GM21717 (cell line): Measurements from ENCODE around the gene UROC1.

Experiments
- ATAC-seq: cut with Tn5 transposase; IDR thresholded peaks from one replicate; pipeline ENCODE4 v1.9.1; 2021; ENCODE audit warnings: mild to moderate bottlenecking, moderate library complexity; ENCODE audit not compliant: unreplicated experiment

The UROC1 gene

DNA sequence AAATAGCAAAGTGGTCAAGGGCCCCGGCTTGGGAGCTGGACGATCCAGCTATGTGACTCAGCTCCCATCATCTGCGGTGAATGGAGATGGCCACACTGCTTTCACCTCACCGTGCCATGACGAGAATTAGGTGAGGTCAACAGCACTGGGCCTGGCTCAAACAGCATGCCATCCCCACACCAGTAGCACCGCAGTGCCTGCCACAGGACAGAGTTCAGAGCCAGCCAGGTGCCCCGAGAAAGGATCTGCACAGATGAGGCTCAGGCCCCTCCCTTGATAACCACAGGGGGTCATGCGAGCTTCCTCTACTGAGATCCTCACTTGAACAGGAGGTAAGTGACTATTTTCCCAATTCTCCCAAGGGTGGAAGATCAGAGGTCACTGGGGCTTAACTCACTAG is 71.3 kb downstream of the UROC1 start:
- no peak for ATAC-seq

DNA sequence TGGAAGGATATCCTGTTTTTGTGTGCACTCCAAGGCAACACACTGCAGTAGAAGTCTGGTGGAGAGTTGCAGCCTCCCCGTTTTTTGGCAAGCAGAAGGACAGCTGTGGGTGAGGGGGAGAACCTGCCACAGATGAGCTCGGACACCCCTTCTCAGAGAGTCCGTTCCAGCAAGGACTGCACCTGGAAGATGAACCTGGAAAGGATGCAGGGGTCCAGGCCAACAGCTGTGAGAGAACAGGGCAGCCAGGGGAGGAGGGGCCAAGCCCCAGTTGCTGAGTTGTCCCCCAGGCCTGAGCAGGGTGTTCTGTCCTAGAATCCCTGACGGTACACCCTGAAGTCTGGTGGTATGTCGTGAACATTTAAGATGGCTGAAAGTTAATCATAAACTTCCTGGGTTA is 72.1 kb downstream of the UROC1 start:
- ATAC-seq = no peak

DNA sequence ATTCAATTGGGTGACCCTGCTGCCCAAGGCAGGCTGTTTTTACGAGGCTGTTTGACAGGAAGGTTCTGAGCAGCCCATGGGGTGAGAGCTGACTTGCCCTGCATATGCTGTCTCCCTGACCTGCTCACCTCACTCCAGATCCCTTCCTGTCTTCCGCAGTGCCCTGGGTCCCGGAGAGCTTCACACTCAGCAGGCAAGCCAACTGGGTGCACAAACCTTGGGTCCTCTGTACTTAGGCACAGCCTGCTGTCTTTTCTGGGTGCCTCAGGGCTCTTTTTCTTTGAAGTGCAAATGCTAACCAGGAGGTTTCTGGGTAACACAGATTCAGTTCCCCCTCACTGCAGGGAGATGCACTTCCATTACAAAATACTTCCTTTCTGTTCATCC is 74.7 kb downstream of the UROC1 start:
- no peak for ATAC-seq

DNA sequence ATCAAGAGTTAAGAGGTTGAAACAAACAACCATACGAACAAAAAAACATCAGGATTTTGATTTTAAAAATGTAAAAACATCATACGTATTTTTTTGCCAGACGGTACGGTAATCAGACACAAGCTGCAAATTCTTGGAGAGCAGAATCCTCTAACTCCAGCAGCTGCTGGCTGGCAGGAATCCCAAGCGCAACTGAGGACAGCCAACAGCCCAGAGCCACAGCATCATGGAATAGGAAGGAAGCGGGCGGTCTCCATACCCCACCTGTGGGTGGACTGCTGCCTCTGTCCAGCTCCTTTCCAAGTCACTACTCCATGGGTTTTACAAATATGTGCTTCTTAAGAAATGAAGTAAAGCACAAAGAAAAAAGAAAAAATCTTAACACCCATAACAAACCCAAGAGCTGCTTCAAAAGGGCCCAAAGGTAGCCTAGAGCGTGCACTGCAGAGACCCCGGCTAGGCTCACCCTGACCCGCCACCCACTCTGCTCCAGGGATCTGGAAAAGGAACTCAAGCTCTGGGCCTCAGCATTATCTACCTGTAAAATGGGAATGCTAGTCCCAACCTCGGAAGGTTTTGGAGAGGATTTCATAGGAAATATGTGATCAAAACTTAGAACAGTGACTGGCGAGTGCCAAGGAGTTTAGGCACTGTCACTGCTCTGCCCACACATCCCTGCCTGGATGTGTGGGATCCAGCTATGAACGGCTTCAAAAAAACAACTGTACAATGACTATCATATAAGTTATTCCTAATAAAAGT is 75.3 kb downstream of the UROC1 start:
- ATAC-seq = no peak

DNA sequence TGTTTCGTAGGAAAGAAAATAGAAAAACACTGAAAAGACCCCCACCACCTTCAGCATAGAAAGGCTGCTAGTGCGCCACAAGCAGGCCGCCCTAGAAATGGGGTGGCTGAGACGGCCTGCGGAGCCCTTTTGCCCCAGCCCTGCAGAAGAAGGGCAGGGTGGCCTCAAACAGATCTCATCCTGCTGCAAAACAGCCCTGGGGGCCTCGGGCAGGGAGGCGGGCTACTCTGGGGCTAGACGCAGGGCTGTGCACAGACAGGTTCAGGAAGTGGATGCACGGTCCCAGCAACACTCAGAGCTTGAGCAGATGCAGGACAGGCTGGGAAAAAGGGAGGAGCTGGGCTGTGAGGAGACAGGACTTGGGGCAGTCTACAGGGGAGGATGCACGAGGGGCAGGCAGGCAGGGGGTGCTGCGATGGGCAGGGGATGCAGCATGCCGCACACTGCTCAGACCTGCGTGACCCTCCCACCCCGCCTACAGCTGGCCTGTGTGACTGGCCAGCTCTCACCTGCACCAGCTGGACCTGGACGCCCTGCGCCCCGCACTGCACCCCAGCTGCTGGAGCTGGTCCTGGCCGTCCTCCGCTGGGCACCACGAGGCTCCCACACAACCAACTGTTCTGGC is 76.2 kb downstream of the UROC1 start:
- no peak for ATAC-seq

DNA sequence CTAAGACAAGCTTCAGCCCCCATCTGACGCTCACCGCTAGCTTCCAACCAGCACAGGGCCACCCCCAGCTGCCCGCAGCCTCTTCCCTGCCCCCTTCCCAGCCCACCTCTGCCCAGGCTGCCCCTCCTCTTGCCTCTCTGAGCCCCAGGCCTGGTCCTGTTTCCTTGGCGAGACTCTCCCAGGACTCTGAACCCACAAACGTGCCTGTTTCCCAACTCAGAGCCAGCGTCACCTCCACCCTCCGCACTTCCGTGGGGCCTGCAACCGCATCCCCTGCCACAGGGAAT is 76.9 kb downstream of the UROC1 start:
- no peak for ATAC-seq

DNA sequence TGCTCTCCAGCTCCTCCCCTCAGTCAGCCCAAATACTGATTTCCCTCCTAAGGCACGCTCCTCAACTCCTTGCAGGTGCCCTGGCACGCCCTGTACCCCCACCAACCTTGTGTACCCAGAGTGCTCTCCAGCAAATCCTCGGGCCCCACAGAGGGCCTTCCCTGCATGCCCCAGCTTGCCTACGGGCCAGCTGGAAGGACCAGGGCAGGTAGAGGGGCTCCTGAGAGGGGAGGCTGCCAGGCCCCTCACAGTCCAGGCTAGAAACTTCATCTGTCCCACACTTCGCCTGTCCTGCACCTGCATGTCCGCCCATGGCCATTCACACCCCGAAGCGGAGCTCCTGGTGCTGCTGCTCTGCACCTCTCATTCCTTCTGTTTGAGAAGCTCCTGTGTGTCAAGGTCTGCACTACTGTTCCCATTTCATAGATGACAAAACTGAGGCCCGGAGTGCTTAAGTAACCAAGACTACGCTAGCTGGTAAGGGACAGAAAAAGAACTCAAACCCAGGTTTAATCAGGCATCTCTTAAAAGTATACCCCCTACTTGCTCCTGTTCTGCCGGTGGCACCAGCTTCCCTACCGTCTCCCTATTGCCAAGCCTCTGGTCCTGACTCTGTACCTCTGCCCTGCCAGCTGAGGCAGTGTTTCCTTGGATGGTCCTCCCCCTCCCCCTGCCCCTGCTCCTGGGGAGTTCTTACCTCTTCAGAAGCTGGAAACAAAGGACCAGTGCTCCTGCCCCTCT is 77.4 kb downstream of the UROC1 start:
- no peak for ATAC-seq

DNA sequence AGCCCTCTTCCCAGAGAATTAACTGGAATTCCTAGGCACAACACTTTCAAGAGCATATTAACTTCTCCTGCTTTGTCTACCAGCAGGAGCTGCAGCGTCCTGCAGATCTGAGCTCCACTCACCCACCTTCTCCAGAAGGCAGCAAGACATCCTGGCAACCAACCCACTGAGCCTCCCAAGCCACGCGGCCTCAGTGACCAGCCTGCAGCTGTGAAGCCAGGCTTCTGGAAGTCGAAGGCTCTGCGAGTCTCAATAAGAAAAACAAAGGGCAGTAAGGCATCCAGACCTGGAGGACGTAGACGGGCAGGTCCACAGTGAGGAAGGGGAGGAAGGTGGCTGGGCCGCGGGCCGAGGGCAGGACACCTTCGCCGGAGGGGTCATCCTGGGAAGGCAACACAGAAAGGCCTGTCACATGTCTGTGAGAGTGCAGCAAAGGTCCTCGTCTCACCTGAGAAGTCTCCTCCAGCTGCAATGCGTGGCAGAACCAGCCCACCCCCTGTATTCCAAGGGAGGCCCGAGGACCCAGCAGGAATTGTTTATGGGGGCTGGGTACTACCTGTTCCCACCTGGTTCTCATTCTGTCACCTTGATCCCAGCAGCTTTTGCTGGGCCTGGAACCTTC is 78.1 kb downstream of the UROC1 start:
- ATAC-seq = no peak

DNA sequence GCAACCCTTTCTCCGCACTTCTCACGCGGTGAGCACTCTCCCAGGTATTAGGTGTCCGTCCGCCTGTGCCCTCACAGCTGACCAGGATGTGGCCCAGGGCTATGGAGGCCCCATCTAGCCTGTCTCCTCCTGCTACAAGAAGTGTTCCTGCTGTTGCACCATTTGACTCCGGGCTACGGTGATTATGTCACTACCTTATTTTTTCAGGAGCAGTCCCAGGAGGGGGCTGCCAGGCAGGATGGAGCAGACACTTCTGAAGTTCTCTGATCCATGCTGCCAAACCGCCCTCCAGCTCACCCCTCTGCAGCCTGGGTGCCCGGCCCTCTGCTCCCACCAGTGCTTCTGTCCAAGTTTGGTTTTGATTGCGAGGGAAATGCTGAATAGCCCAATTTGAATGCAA is 78.8 kb downstream of the UROC1 start:
- ATAC-seq = no peak

DNA sequence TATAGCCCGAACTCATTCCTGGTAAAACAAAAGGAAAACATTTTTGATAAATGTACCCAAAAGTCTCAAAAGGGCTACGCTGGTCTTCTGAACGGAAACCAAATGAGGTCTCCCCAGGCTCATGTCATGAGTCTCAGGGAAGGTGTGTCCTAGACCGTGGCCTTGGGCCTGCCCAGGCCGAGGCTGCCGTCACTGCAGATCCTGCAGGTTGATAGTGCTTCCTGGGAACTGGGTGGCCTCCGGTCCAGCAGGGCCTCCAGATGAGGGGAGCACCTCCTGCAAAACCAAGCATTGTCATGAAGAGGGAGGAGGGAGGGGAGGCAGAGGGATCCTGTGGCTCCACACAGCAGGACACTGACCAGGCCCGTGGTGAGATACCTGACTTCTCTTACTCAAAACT is 79.4 kb downstream of the UROC1 start:
- no peak for ATAC-seq

DNA sequence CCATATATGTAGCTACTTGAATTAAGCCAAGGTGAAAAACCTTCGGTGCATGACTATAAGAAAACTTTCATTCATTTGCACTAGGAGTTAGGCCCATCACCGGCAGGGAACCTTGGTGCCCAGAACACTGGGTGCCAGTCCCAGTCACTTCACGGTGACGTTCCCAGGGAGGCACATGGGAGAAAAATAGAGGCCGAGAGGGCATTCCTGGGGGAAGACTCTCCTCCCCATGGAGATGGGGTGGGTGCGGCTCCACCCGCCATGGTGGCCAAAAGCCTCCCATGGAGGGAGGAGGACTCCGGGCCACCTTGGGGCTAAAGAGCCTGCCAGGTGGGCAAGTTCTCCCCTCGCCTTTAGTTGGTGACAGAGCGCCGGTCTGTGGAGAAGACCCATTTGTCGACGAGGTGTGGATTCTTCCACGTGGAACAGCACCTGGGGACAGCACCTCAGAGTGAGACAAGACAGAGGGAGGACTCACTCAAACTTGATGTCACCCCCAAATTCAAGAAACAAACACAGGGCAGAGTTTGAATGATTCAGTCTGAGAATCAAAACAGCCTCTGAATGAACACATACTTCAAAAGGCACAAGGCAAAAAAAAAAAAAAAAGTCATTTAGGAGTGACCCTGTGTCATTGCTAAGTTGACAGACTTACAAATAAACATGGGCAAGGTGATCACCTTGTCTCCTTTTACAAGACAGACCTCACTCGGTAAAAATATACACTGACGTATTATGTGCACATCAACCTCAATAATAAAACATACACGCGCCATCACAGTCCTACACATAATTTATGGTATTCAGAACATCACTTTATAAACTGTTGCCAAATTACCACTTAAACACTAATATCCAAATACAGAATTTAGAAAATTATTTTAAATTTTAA is 80.5 kb downstream of the UROC1 start:
- ATAC-seq = no peak

DNA sequence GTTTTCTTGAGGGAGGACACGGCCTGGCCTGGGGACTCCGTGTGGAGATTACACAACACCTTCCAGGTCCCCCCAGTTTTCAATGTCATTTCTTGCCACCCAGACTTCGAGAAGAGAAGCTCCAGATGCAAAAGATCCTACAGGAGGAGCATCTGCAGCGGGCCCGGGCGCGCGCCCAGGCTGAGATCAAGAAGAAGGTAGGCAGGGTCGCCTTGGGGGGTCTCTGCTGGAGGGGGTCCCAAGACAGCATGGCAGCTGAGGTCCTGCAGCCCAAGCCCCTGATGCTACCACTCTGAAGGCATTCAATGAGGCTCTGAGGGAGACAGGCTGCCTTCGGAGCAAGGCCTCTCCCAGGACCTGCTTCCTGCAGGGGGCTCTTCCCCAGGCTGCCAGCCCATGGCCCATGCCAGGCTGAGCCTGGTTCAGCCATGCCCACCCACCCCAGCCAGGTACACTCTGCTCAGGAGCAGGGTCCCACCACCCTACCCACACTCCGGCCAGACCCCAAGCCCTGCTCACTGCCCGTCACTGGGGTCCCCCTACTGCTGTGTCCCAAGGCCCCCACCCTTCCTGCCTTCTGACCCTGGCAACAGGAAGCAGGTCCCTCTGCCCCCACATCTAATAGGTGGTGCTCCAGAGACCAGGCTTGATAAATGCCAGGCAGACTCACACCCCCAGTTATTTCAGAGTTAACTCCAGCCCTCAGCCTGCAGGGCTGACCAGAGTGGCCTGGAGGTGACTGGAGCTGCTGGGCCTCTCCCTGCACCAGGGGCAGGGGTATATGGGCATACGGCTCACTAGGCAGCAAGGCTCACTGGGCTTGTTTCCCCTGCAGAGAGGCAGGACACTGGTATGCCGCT is 81.9 kb downstream of the UROC1 start:
- ATAC-seq = no peak

DNA sequence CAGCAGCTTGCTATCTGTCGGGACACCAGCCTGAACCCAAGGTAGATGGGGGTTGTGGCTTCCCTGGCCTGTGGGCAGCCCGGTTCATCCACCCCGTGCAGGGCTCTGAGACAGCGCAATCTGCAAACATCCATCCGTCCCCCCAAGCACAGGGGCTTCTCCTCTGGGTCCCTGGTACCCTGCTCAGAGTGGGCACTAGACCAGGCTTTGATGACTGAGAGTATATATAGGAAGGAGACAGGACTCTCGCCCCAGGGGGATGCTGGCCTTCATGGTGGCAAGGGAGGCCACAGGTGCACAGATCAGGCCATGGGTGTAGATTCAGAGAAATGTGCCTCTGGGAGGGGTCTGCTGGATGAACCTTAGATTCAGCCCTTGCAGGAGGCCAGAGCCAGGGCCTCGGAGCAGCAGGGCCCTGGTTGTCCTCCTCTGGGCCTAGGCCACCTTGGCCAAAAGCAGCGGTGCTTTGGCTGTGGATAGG is 82.6 kb downstream of the UROC1 start:
- no peak for ATAC-seq

DNA sequence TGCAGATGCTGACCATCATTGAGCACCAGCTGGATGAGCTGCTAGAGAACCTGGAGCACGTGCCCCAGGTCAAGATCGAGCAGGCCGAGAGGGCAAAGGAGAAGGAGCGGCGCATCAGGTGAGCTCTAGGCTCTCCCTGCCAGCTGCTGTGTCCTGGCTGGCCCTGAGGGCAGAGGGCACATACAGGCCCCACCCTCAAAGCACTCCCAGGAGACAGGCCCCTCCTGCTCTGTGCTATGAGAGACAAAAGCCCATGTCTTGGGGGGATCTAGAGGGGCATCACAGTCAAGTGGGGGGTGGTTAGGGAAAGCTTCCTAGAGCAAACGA is 83.3 kb downstream of the UROC1 start:
- no peak for ATAC-seq

DNA sequence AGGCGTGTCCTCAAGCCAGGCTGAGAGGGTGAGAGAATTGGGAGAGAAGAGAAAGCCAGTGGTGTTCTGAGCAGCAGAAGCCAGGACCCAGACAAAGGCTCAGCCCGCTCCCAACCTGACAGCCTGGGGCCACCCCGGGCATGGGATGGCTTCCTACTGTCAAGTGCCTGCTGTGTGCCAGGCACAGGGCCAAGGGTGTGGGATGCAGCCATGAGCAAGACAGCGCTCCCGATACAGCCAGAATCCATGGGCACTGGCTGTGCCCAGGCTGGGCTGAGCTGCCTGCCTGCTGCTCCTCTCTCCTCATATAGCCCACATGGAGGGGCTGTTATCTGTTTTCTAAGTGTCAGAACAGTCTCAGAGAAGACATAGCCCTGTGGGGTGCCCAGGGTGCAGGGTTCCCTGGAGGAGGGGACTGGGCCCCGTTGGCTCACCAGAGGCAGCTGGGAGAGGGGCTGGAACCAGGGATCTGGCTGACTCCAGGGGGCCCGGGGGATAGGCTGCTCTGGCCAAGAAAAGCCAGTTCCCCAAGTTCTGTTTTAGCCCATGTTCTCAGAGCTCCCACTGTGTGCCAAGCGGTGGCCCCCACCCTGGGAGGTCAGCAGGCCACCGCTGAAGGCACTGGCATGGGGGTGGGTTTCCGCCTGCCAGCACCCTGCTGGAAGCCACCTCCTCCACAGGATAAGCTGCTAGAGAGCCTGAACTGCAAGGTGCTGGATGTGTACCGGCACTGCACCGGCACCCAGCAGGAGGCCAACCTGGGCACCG is 83.9 kb downstream of the UROC1 start:
- ATAC-seq = no peak

DNA sequence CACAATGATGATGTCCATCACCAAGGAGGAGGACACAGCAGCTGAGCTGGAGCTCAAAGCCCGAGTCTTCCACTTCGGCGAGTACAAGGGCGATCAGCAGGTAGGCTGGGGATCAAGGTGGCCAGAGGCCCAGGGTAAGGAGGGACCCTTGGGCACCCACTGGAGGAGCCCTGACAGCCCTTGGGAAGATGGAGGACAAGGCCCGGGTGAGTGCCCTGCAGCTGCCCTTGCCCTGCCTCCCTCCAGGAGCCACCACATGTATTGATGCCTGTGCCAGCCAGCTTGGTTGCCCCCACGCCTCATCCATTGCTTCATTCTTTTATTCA is 84.5 kb downstream of the UROC1 start:
- no peak for ATAC-seq

DNA sequence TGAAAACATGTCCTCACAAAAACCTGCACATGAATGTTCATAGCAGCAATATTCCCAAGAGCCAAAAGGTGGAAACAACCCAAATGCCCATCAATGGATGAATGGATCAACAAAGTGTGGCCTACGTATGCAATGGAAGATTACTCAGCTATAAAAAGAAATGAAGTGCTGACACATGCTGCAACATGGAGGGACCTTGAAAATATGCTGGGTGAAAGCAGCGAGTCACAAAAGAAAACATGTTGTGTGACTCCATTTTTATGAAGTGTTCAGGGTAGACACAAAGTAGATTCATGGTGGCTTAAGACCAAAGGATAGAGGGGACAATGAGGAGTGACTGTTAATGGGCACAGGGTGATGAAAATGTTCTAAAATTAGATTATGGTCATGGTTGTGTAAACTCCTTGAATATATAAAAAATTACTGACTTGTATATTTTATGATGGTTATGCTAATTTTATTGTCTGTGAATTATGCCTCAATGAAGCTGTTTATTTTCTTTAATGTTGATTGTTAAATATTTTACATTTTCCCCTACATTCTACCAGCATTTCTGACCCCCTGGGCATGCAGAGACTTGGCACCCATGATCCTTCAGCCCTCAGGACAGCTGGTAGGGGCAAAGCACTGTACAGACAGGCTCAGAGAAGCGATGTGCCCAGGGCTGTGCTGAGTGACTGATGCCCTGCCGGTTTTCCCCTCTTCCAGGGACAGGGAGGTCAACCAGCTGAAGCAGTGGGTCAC is 85.0 kb downstream of the UROC1 start:
- ATAC-seq = no peak
